Hepatocyte (in vitro differentiated cells): ENCODE data around the gene DNER. TPM values are rescaled to one million over a fixed set of nuclear protein-coding genes. Genes with fewer than 3 reads are reported as not detected.

Source experiments
- DNase-seq: peaks from one replicate; pipeline ENCODE4 v3.0.0-alpha.2; 2016; ENCODE audit warnings: low spot score
- H2AFZ ChIP-seq: fragments of 200-600 bp; sonication (generic); 2 replicates; pipeline ENCODE4 v1.6.0; 2016; ENCODE audit warnings: antibody characterized with exemption, mild to moderate bottlenecking
- H3K27ac ChIP-seq: fragments of 200-600 bp; sonication (generic); 2 replicates; pipeline ENCODE4 v1.5.1; 2016; ENCODE audit warnings: mild to moderate bottlenecking
- H3K27me3 ChIP-seq: fragments of 200-600 bp; sonication (generic); 2 replicates; pipeline ENCODE4 v1.6.1; 2016
- H3K36me3 ChIP-seq: fragments of 200-600 bp; sonication (generic); replicated peaks from 2 replicates; pipeline ENCODE4 v1.5.1; 2016; ENCODE audit warnings: low read depth; ENCODE audit not compliant: insufficient read depth
- H3K4me1 ChIP-seq: fragments of 200-600 bp; sonication (generic); 2 replicates; pipeline ENCODE4 v1.5.1; 2016; ENCODE audit warnings: mild to moderate bottlenecking, moderate library complexity; ENCODE audit not compliant: insufficient read depth
- H3K4me2 ChIP-seq: fragments of 200-600 bp; sonication (generic); 2 replicates; pipeline ENCODE4 v1.6.0; 2016
- H3K4me3 ChIP-seq: fragments of 200-600 bp; sonication (generic); 2 replicates; pipeline ENCODE4 v1.5.1; 2016; ENCODE audit warnings: mild to moderate bottlenecking
- H3K79me2 ChIP-seq: fragments of 200-600 bp; sonication (generic); 2 replicates; pipeline ENCODE4 v1.6.0; 2017; ENCODE audit warnings: mild to moderate bottlenecking
- H3K9me2 ChIP-seq: fragments of 200-600 bp; sonication (generic); replicated peaks from 2 replicates; pipeline ENCODE4 v1.6.0; 2017; ENCODE audit warnings: mild to moderate bottlenecking; ENCODE audit not compliant: insufficient read depth
- H3K9me3 ChIP-seq: fragments of 200-600 bp; sonication (generic); 2 replicates; pipeline ENCODE4 v1.5.1; 2016; ENCODE audit warnings: low read depth, mild to moderate bottlenecking
- H4K20me1 ChIP-seq: fragments of 200-600 bp; sonication (generic); 2 replicates; pipeline ENCODE4 v1.6.0; 2016; ENCODE audit warnings: mild to moderate bottlenecking; ENCODE audit not compliant: insufficient read depth, poor library complexity, severe bottlenecking
- EZH2 ChIP-seq: fragments of 200-600 bp; sonication (generic); IDR thresholded peaks from 2 replicates; pipeline ENCODE4 v1.6.1; 2016; ENCODE audit warnings: antibody characterized with exemption, mild to moderate bottlenecking, borderline replicate concordance
- EZH2phosphoT487 ChIP-seq: fragments of 200-600 bp; sonication (generic); IDR thresholded peaks from one replicate; pipeline ENCODE4 v1.6.1; 2018; ENCODE audit warnings: antibody characterized with exemption, mild to moderate bottlenecking, low read depth, moderate library complexity; ENCODE audit not compliant: unreplicated experiment, severe bottlenecking
- WGBS: methylation state at CpG from one replicate; pipeline ENCODE4 v1.1.6; 2016; ENCODE audit warnings: low lambda C conversion rate; ENCODE audit errors: missing lambda C conversion rate; 5-methylcytosine and 5-hydroxymethylcytosine counted together
- polyA plus RNA-seq: library from polyadenylated mRNA; unstranded; fragments of >200 nt; fragmentation: Nextera tagmentation; extraction: Ambion mirVana; gene quantifications from 2 replicates; pipeline ENCODE4 v1.2.1, GENCODE V29; 2016
- total RNA-seq: library from RNA; depleted of rRNA; stranded (reverse); fragments of >200 nt; gene quantifications from 2 replicates; pipeline ENCODE4 v1.2.3, GENCODE V29; 2014
- TF ChIP-seq, protein P1 (sequence below): fragments of 200-600 bp; sonication (generic); IDR thresholded peaks from 2 replicates; pipeline ENCODE4 v1.5.1; 2016; ENCODE audit warnings: antibody characterized with exemption, mild to moderate bottlenecking; ENCODE audit not compliant: poor library complexity

Gene DNER
- total and polyA plus RNA-seq, 2 experiments from 2014 or later = 0.37 TPM; not detected in 1

DNA sequence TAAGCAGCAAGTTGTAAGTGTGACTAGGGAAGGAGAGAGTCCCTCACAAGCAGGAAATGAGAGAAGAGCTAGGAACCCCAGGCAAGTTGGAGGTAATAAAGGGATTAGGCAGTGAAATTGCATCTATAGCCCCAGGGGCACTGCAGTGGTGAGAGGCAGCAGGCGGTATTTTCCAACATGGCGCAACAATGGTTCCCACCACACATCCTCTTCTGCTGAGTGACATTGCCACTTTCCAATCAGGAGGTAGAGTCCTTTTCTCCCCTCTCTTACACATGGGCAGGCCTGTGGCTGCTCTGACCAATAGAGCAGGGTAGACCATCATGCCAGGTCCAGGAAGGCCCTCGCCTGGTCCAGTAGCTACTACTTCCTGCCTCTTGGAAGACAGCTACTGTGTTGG, 86.6 kb downstream of the DNER start:
- H4K20me1 ChIP-seq = no peaks in the 10 kb centered on the region
- H3K79me2 ChIP-seq = no peaks in the 10 kb centered on the region
- H3K4me3 ChIP-seq = no peak overlapping the region
- TF ChIP-seq EZH2phosphoT487 (no peak), EZH2 (no peak)
- TF ChIP-seq, protein P1, sequence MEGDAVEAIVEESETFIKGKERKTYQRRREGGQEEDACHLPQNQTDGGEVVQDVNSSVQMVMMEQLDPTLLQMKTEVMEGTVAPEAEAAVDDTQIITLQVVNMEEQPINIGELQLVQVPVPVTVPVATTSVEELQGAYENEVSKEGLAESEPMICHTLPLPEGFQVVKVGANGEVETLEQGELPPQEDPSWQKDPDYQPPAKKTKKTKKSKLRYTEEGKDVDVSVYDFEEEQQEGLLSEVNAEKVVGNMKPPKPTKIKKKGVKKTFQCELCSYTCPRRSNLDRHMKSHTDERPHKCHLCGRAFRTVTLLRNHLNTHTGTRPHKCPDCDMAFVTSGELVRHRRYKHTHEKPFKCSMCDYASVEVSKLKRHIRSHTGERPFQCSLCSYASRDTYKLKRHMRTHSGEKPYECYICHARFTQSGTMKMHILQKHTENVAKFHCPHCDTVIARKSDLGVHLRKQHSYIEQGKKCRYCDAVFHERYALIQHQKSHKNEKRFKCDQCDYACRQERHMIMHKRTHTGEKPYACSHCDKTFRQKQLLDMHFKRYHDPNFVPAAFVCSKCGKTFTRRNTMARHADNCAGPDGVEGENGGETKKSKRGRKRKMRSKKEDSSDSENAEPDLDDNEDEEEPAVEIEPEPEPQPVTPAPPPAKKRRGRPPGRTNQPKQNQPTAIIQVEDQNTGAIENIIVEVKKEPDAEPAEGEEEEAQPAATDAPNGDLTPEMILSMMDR = no peak
- H3K27ac ChIP-seq = no peak overlapping the region
- WGBS = 59% methylated on average over 3 of the region's 3 CpGs
- H3K9me2 ChIP-seq = no peaks in the 10 kb centered on the region
- peaks cover 5% of the 10 kb centered on the region for H3K27me3 ChIP-seq
- H3K36me3 ChIP-seq = no peaks in the 10 kb centered on the region
- no peak overlapping the region for H2AFZ ChIP-seq
- no peaks in the 10 kb centered on the region for H3K4me1 ChIP-seq
- DNase-seq = no peak
- no peaks in the 10 kb centered on the region for H3K9me3 ChIP-seq
- no peak overlapping the region for H3K4me2 ChIP-seq

DNA sequence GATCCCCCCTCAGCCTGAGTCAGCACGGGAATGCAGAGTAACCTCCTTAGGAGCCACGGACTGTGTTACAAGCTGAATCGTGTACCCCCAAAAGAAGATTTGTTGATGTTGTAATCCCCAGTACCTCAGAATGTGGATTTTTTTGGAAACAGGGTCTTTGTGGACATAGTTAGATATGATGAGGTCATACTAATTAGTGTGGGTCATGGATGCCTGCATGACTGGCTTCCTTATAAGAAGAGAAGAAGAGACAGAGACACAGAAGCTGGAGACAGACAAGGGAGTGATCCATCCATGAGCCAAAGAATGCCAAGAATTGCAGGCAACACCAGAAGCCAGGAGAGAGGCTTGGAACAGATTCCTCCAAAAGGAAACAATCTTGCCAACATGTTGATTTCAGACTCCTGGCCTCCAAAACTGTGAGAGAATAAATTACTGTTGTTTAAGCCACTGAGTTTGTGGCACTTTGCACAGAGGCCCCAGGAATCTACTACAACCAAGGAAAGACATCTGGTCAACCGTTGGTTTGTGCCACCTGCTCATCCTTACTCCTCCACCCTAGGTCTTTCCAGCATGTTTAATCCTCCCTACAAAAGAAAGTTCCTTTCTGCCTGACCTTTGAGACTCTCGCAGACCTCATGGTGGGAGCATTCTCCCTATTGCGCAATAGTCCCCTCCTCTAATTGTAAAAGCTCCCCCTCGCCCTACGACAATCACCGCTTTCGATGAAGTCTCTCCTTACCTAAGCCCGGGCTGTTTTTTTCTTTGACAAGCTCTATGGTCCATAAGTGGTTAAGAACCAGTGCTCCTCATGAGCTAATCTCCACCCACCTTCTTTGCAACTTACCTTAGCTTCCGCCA, 91.6 kb downstream of the DNER start:
- WGBS = 94% methylated on average over 12 of the region's 12 CpGs
- no peaks in the 10 kb centered on the region for H3K79me2 ChIP-seq
- no peaks in the 10 kb centered on the region for H3K9me3 ChIP-seq
- no peaks in the 10 kb centered on the region for H4K20me1 ChIP-seq
- no peaks in the 10 kb centered on the region for H3K27me3 ChIP-seq
- H3K4me2 ChIP-seq = no peak overlapping the region
- H3K4me3 ChIP-seq = no peak overlapping the region
- H3K4me1 ChIP-seq = no peaks in the 10 kb centered on the region
- H3K27ac ChIP-seq = no peak overlapping the region
- no peaks in the 10 kb centered on the region for H3K36me3 ChIP-seq
- H3K9me2 ChIP-seq = no peaks in the 10 kb centered on the region
- no peak for TF ChIP-seq EZH2
- TF ChIP-seq, protein P1 = no peak
- no peak for TF ChIP-seq EZH2phosphoT487
- no peak overlapping the region for H2AFZ ChIP-seq
- DNase-seq = no peak

DNA sequence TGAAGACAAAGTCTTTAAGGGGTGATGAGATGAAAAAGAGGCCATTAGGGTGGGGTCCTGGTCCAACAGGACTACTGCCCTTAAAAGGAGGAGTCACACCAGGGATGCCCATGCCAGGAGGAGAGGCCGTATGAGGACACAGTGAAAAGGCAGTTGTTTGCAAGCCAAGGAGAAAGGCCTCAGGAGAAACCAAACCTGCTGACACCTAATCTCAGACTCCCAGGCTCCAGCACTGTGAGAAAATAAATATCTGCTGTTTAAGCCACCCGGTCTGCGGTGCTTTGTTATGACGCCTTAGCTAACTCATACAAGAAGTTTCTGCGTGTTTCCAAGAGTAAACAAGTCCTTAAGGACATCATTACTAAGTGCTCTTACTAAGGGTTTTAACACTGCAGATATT, 93.6 kb downstream of the DNER start:
- Histone ChIP-seq H4K20me1 (no peaks in the 10 kb centered on the region), H3K4me2 (no peak overlapping the region), H2AFZ (no peak overlapping the region), H3K79me2 (no peaks in the 10 kb centered on the region), H3K9me3 (no peaks in the 10 kb centered on the region), H3K4me3 (no peak overlapping the region), H3K27me3 (no peaks in the 10 kb centered on the region), H3K36me3 (no peaks in the 10 kb centered on the region), H3K9me2 (no peaks in the 10 kb centered on the region), H3K27ac (no peak overlapping the region), H3K4me1 (no peaks in the 10 kb centered on the region)
- TF ChIP-seq EZH2phosphoT487 (no peak), EZH2 (no peak)
- TF ChIP-seq, protein P1 = no peak
- no peak for DNase-seq
- WGBS = 77% methylated on average over 5 of the region's 5 CpGs
